Glutamatergic neuron (in vitro differentiated cells): ENCODE results near the gene SYCE1. TPM values are rescaled to one million over a fixed set of nuclear protein-coding genes. Genes with fewer than 3 reads are reported as not detected.

Experiments used
- DNase-seq: peaks from one replicate; pipeline ENCODE4 v3.0.0; 2022
- H3K27ac Mint-ChIP-seq: one replicate; pipeline ENCODE4 v1.8.0; 2020; ENCODE audit warnings: mild to moderate bottlenecking, mixed read lengths, inconsistent platforms; ENCODE audit not compliant: unreplicated experiment
- H3K27me3 Mint-ChIP-seq: one replicate; pipeline ENCODE4 v1.8.0; 2020; ENCODE audit warnings: mild to moderate bottlenecking, moderate library complexity, mixed read lengths, inconsistent platforms; ENCODE audit not compliant: unreplicated experiment
- H3K36me3 Mint-ChIP-seq: one replicate; pipeline ENCODE4 v1.8.0; 2020; ENCODE audit warnings: mild to moderate bottlenecking, mixed read lengths, inconsistent platforms; ENCODE audit not compliant: unreplicated experiment
- H3K4me1 Mint-ChIP-seq: one replicate; pipeline ENCODE4 v1.8.0; 2020; ENCODE audit warnings: mild to moderate bottlenecking, low read depth, mixed read lengths, inconsistent platforms; ENCODE audit not compliant: unreplicated experiment
- H3K4me3 Mint-ChIP-seq: one replicate; pipeline ENCODE4 v1.8.0; 2020; ENCODE audit warnings: mild to moderate bottlenecking, mixed read lengths, inconsistent platforms; ENCODE audit not compliant: unreplicated experiment
- H3K9me3 Mint-ChIP-seq: one replicate; pipeline ENCODE4 v1.8.0; 2020; ENCODE audit warnings: mild to moderate bottlenecking, moderate library complexity, mixed read lengths, inconsistent platforms; ENCODE audit not compliant: unreplicated experiment
- long read RNA-seq: library from polyadenylated mRNA; unstranded; transcript quantifications from one replicate; pipeline ENCODE4 v2.0.0, GENCODE V29; 2020; ENCODE audit not compliant: unreplicated experiment
- total RNA-seq: library from RNA; stranded (reverse); fragmentation: NEBNext Ultra II Directional; extraction: Animal tissue kit (Norgen Biotek cat#: 25700); gene quantifications from one replicate; pipeline ENCODE4 v1.2.1, GENCODE V29; 2021; ENCODE audit not compliant: unreplicated experiment
- TF ChIP-seq, protein P1 (sequence below): fragments of 200-600 bp; sonication (generic); IDR thresholded peaks from one replicate; pipeline ENCODE4 v1.5.0; 2021; ENCODE audit not compliant: partially characterized antibody, unreplicated experiment

The SYCE1 gene
- total RNA-seq, result 0.78 TPM
- long read RNA-seq, result 0 reads

- Mint-ChIP-seq H3K27me3 (peaks cover 1% of the 10 kb centered on the region), H3K36me3 (no peaks in the 10 kb centered on the region), H3K9me3 (peaks cover 2% of the 10 kb centered on the region), H3K4me1 (no peaks in the 10 kb centered on the region), H3K4me3 (no peak within 1 kb of the TSS), H3K27ac (no peak within 1 kb of the TSS)
- DNase-seq, result no peak
- TF ChIP-seq, protein P1, sequence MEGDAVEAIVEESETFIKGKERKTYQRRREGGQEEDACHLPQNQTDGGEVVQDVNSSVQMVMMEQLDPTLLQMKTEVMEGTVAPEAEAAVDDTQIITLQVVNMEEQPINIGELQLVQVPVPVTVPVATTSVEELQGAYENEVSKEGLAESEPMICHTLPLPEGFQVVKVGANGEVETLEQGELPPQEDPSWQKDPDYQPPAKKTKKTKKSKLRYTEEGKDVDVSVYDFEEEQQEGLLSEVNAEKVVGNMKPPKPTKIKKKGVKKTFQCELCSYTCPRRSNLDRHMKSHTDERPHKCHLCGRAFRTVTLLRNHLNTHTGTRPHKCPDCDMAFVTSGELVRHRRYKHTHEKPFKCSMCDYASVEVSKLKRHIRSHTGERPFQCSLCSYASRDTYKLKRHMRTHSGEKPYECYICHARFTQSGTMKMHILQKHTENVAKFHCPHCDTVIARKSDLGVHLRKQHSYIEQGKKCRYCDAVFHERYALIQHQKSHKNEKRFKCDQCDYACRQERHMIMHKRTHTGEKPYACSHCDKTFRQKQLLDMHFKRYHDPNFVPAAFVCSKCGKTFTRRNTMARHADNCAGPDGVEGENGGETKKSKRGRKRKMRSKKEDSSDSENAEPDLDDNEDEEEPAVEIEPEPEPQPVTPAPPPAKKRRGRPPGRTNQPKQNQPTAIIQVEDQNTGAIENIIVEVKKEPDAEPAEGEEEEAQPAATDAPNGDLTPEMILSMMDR, result no peak
Observed at GRCh38 chr10:133565441-133566294, at the start of gene SYCE1. Gene SYCE1, minus strand, starts transcription at chr10:133565583. Its CDS starts 54 bp downstream, at chr10:133565529.

- peaks cover 10% of the 10 kb centered on the region for H3K9me3 Mint-ChIP-seq
- H3K36me3 Mint-ChIP-seq, result peaks cover 7% of the 10 kb centered on the region
- no peaks in the 10 kb centered on the region for H3K4me1 Mint-ChIP-seq
Observed at GRCh38 chr10:133614830-133615580, 49.6 kb upstream of the SYCE1 start.

DNA sequence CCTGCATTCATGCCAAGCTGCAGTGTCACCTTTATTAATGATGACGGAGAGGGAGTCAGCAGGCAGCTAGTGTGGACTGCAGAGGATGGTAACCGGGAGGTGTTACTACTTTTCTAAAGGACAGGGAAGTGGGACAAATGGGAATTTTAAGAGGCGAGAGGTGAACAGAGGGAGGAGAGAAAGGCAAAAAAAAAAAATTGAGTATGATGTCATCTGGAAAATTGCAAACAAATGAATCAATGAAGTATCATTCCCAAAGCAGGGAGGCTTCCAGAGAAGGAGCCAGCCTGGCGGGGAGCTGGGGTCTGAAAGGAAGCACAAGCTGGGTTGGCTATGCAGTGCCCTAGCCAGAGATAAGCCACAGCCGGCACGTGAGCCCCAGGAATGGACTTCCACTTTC, 48.3 kb upstream of the SYCE1 start:
- Mint-ChIP-seq H3K4me1 (no peaks in the 10 kb centered on the region), H3K4me3 (no peak overlapping the region), H3K9me3 (peaks cover 7% of the 10 kb centered on the region), H3K36me3 (peaks cover 7% of the 10 kb centered on the region), H3K27ac (no peak overlapping the region), H3K27me3 (peaks cover 3% of the 10 kb centered on the region)
- no peak for DNase-seq
- TF ChIP-seq, protein P1, result no peak

More at GRCh38 chr10:133614830-133615580, 49.6 kb upstream of the SYCE1 start:
- DNase-seq, result no peak
- peaks cover 3% of the 10 kb centered on the region for H3K27me3 Mint-ChIP-seq
- no peak overlapping the region for H3K27ac Mint-ChIP-seq
- TF ChIP-seq, protein P1, result no peak
- no peak overlapping the region for H3K4me3 Mint-ChIP-seq

- Mint-ChIP-seq H3K9me3 (peaks cover 2% of the 10 kb centered on the region), H3K27me3 (peaks cover 3% of the 10 kb centered on the region), H3K4me3 (no peak overlapping the region), H3K4me1 (no peaks in the 10 kb centered on the region), H3K27ac (no peak overlapping the region), H3K36me3 (peaks cover 3% of the 10 kb centered on the region)
- TF ChIP-seq, protein P1, result no peak
- DNase-seq, result no peak
Observed at GRCh38 chr10:133611079-133611478, 45.7 kb upstream of the SYCE1 start.
